Stimulated activated CD8-positive, alpha-beta memory T cell treated with anti-CD3 and anti-CD28 coated beads, Interleukin-7, amount 100 ng/mL, for 1 hour (primary cell): Measurements from ENCODE around the gene NUSAP1.
A peak's percentile ranks its signal among the peaks of the same experiment; 100 is the strongest.
"Not testable (repeated sequence)": the region's sequence is repeated elsewhere in the genome, so short reads cannot be mapped to it uniquely, and the experiment has no call there.

ENCODE experiments used
- DNase-seq, 2 donors: peaks; one replicate each; pipeline ENCODE4 v3.0.0-alpha.2; 2020; ENCODE audit warnings: low read depth in 2 of 2

The NUSAP1 gene

GRCh38 chr15:41411441-41411840 is 78.8 kb downstream of the NUSAP1 start:
- DNase-seq: no peak

GRCh38 chr15:41416128-41416741 is 83.6 kb downstream of the NUSAP1 start:
- DNase-seq: no peak

- DNase-seq: peak; percentile 97 to 99
Observed at GRCh38 chr15:41416742-41417417, 84.2 kb downstream of the NUSAP1 start, which contains the start of gene RTF1. Gene RTF1, plus strand, starts transcription at chr15:41417095. Its CDS starts 21 bp downstream, at chr15:41417116.

GRCh38 chr15:41417418-41418195 is 84.9 kb downstream of the NUSAP1 start:
- DNase-seq: no peak

GRCh38 chr15:41423979-41424659 is 91.4 kb downstream of the NUSAP1 start:
- DNase-seq: no peak

- DNase-seq: no peak
Observed at GRCh38 chr15:41424809-41425208, 92.1 kb downstream of the NUSAP1 start.

GRCh38 chr15:41425907-41426306 is 93.2 kb downstream of the NUSAP1 start:
- not testable (repeated sequence) for DNase-seq

GRCh38 chr15:41429003-41429890 is 96.6 kb downstream of the NUSAP1 start:
- no peak for DNase-seq
